GM21619 (cell line): ENCODE data around the gene PARP8.

Source experiments
- ATAC-seq: cut with Tn5 transposase; IDR thresholded peaks from one replicate; pipeline ENCODE4 v1.9.1; 2021; ENCODE audit not compliant: unreplicated experiment

Gene PARP8

DNA sequence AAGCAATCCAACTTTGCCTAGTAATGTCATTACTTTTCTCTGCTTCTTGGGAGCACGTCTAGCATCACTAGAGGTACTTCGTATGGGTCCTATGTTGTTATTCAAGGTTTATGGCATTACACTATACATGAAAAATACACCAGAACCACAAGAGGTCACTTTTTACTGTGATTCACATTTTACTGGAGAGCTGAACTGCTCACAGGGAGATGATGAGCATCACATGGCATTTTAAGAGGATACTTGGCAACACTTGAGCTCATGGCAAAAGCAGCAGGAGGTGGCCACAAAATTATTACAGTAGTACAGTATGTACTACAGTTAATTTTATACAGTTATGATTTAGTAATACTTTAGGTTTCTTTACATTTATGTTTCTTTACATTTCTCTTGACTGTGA lies 223.4 kb downstream of the PARP8 start:
- no peak for ATAC-seq
